ENCODE data around the gene ZBTB8OS.
"Not testable (repeated sequence)": the region's sequence is repeated elsewhere in the genome, so short reads cannot be mapped to it uniquely, and the experiment has no call there.

Gene ZBTB8OS

DNA sequence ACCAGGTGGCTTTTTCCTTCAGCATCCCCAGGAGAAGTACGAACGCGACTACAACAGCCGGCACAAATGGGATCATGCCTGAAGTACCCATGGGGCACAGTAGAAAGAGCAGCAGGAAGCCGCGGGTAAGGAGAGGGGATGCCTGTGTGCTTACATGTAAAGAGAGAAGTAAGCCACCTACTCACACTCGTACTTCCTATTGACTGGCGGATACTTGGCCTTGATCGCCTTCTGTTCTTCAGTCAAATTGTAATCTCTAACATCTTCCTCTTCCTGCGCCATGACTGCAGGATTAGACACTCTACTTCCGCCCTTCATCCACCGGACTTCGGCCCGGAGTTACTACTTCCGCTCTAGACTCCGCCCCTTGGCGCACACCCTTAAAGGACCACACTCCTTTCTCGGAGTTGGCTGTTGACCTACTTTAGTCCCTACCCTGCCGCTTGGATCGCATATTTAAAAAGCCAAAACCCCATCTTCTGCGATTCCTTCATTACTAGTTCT is at the start of gene ZBTB8OS:
ZBTB8OS (minus strand) TSS at position 303 of the 504 bp plus-strand sequence; CDS start at position 282, 21 bp downstream.
- DNase-seq (ENCODE audit: low spot score): peak; percentile 88

DNA sequence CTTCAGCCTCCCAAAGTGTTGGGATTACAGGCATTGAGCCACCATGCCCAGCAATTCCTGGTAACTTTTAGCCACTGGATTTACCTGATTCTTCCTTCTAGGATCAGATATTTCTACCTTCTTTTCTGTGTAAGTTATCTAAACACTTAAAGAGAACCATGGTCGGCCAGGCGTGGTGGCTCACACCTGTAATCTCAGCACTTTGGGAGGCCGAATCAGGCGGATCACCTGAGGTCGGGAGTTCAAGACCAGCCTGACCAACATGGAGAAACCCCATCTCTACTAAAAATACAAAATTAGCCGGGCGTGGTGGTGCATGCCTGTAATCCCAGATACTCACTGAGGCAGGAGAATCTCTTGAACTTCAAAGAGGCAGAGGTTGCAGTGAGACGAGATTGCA is 46.6 kb upstream of the ZBTB8OS start:
- not testable (repeated sequence) for DNase-seq (ENCODE audit: low spot score)

DNA sequence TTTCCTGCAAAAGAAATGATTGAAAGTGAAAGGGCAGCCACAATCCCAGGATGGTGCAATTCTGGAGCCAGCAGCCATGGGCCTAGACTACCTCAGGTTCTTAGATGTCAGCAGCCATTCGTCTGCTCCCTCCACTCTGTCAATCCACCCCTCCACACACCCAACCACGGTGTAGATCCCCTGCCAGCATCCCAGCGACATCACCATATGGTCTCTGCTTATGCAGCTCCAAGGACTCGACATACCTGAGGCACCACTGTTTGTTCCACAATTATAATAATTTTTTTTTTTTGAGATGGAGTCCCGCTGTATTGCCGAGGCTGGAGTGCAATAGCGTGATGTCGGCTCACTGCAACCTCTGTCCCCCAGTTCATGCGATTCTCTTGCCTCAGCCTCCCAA is 45.7 kb upstream of the ZBTB8OS start:
- no peak for DNase-seq (ENCODE audit: low spot score)

- no peak for DNase-seq (ENCODE audit: low spot score)
Measured at GRCh38 chr1:32695098-32695904, 45.0 kb upstream of the ZBTB8OS start.

- no peak for DNase-seq (ENCODE audit: low spot score)
Measured at GRCh38 chr1:32693455-32694174, 43.3 kb upstream of the ZBTB8OS start.

- no peak for DNase-seq (ENCODE audit: low spot score)
Measured at GRCh38 chr1:32686387-32686786, 36.0 kb upstream of the ZBTB8OS start.

- DNase-seq (ENCODE audit: low spot score): no peak
Measured at GRCh38 chr1:32685498-32685897, 35.1 kb upstream of the ZBTB8OS start.

DNA sequence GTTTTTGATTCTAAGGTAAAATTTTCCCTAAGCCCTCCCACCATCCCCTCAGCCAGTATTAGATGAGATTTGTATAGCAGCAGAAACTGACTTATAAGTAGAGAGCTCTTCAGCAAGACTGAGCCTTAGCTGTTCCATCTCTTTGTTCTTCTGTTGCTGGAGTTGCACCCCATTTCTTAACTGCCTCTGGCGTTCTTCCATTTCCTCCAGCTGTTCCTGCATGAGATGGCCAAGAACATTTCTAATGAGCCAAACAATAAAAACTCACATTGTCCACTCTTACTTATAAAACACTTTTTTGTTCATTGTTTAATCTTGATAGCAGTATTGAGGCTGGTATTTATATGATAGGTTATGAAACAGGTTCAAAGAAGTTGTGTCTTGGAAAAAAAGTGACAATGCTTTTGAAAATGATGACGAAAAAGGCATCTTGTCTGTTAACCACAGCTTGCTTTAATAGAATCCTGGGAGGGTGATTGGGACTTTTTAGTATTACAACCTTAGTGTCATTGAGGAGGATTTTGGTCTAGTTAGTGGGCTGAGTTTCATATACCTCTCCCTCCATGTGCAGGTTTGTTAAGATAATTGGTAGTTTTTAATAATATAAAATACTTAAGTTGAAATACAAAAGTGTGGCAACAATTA is 33.9 kb upstream of the ZBTB8OS start:
- DNase-seq (ENCODE audit: low spot score): no peak

GRCh38 chr1:32683397-32683796 is 33.0 kb upstream of the ZBTB8OS start:
- no peak for DNase-seq (ENCODE audit: low spot score)

GRCh38 chr1:32681999-32682398 is 31.6 kb upstream of the ZBTB8OS start:
- DNase-seq (ENCODE audit: low spot score): no peak

DNA sequence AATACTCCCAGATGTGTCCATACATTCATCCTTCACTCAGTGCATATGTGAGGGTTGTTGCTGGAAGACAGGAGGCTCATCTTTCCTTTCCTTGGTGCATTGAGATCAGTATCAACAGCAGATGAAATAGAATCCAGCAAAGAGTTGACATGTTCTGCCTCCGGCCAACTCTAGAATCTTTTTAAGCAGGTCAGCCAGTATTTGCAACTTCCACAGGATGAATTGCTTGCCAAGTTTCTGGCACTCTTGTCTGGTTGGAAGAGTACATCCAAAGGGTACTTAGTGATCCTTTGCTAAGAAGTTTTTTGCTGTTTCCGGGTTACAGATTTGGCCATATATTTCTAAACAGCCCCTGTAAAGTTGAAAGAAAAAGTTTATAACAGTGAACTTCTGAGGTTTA is 31.2 kb upstream of the ZBTB8OS start:
- no peak for DNase-seq (ENCODE audit: low spot score)

- no peak for DNase-seq (ENCODE audit: low spot score)
Measured at GRCh38 chr1:32680642-32681041, 30.3 kb upstream of the ZBTB8OS start.

- not testable (repeated sequence) for DNase-seq (ENCODE audit: low spot score)
Measured at GRCh38 chr1:32679993-32680392, 29.6 kb upstream of the ZBTB8OS start.

GRCh38 chr1:32676945-32677344 is 26.6 kb upstream of the ZBTB8OS start:
- DNase-seq (ENCODE audit: low spot score): no peak

GRCh38 chr1:32668716-32669115 is 18.4 kb upstream of the ZBTB8OS start:
- DNase-seq (ENCODE audit: low spot score): not testable (repeated sequence)

- no peak for DNase-seq (ENCODE audit: low spot score)
Measured at GRCh38 chr1:32666901-32667566, 16.7 kb upstream of the ZBTB8OS start.

DNA sequence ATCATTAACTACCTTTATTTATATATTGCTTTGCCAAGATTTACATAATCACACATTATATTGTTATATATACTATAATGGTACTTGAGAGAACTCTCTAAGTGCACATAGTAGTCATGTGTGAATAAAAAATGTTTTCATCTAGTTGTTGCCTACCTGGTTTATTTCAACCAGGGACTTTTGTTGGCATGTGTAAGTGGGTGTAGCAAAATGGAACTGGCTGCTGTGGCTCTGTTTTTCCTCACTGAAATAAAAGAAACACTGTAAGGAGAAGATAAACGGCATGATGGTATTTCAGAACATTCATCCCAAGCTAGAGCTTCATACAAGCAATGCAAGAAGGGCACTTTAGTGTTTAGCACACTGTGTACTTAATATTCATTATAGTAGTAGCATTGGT is 15.6 kb upstream of the ZBTB8OS start:
- DNase-seq (ENCODE audit: low spot score): no peak

GRCh38 chr1:32659581-32659980 is 9.2 kb upstream of the ZBTB8OS start:
- no peak for DNase-seq (ENCODE audit: low spot score)

- no peak for DNase-seq (ENCODE audit: low spot score)
Measured at GRCh38 chr1:32652244-32652962, 2.1 kb upstream of the ZBTB8OS start.

DNA sequence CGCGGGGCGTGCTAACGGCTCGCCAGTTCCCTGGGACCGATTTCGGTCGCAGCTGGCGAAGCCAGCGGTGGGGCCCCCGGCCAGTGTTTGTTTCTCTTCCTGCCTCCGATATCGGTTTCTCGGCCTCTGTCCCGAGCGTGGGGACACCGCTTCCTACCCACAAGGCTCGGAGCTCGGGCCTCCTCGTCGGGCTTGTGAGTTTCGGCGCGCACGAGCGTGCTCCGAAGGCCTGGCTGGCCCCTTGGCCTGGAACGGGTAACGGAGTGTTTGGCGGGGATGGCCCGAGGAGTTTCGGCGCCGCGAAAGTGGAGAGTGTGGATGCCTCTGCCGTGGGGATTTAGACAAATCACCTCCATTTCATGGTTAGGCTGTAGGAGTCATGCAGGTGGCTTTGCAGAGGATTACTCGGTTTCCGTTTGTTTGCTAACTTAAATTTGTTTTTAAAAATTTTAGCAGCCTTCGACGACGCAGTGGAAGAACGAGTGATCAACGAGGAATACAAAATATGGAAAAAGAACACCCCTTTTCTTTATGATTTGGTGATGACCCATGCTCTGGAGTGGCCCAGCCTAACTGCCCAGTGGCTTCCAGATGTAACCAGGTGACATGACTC is 1.2 kb upstream of the ZBTB8OS start:
- DNase-seq (ENCODE audit: low spot score): peak; percentile 66
